ENCODE measurements around the gene ACBD6.
"Not testable (repeated sequence)": the region's sequence is repeated elsewhere in the genome, so short reads cannot be mapped to it uniquely, and the experiment has no call there.

ACBD6 gene

GRCh38 chr1:180451504-180451903 lies 50.9 kb downstream of the ACBD6 start:
- H3K4me3 ChIP-seq (ENCODE audit: extremely low read depth, insufficient read depth, low read length, poor library complexity, severe bottlenecking), result no peak overlapping the region
- H3K4me1 ChIP-seq (ENCODE audit: control insufficient read depth, insufficient read depth, low read length, poor library complexity, severe bottlenecking), result no peaks in the 10 kb centered on the region
- peaks cover 6% of the 10 kb centered on the region for H3K9me3 ChIP-seq (ENCODE audit: control insufficient read depth, low read length)
- H3K27ac ChIP-seq (ENCODE audit: low read depth, low read length, severe bottlenecking), result no peak overlapping the region
- no peaks in the 10 kb centered on the region for H3K36me3 ChIP-seq (ENCODE audit: control insufficient read depth, insufficient read depth, low read length)

GRCh38 chr1:180444522-180444921 lies 57.9 kb downstream of the ACBD6 start:
- Histone ChIP-seq H3K4me3 (ENCODE audit: extremely low read depth, insufficient read depth, low read length, poor library complexity, severe bottlenecking) (no peak overlapping the region), H3K4me1 (ENCODE audit: control insufficient read depth, insufficient read depth, low read length, poor library complexity, severe bottlenecking) (no peaks in the 10 kb centered on the region), H3K9me3 (ENCODE audit: control insufficient read depth, low read length) (no peaks in the 10 kb centered on the region), H3K36me3 (ENCODE audit: control insufficient read depth, insufficient read depth, low read length) (no peaks in the 10 kb centered on the region), H3K27ac (ENCODE audit: low read depth, low read length, severe bottlenecking) (no peak overlapping the region)
- WGBS, 2 experiments (ENCODE audit: insufficient coverage in 2 of 2), result 100% methylated on average over 1 of the region's 2 CpGs

- H3K9me3 ChIP-seq (ENCODE audit: control insufficient read depth, low read length), result no peaks in the 10 kb centered on the region
- WGBS, 2 experiments (ENCODE audit: insufficient coverage in 2 of 2), result 86% methylated on average over 1 of the region's 1 CpG; no CpG with 5 or more reads in 1 of the 2 experiments
- peaks cover 3% of the 10 kb centered on the region for H3K36me3 ChIP-seq (ENCODE audit: control insufficient read depth, insufficient read depth, low read length)
- H3K4me3 ChIP-seq (ENCODE audit: extremely low read depth, insufficient read depth, low read length, poor library complexity, severe bottlenecking), result no peak overlapping the region
- H3K4me1 ChIP-seq (ENCODE audit: control insufficient read depth, insufficient read depth, low read length, poor library complexity, severe bottlenecking), result no peaks in the 10 kb centered on the region
- H3K27ac ChIP-seq (ENCODE audit: low read depth, low read length, severe bottlenecking), result no peak overlapping the region
These were observed 62.0 kb downstream of the ACBD6 start for GRCh38 chr1:180440335-180440734.

DNA sequence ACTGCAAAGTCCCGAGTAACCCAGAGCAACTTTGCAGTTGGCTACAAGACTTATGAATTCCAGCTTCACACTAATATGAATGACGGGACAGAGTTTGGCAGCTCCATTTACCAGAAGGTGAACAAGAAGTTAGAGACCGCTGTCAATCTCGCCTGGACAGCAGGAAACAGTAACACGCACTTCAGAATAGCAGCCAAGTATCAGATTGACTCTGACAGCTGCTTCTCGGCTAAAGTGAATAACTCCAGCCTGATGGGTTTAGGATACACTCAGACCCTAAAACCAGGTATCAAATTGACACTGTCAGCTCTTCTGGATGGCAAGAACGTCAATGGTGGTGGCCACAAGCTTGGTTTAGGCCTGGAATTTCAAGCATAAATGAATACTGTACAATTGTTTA lies 66.8 kb downstream of the ACBD6 start:
- 92 to 96% methylated on average over 6 to 7 of the region's 7 CpGs for WGBS, 2 experiments (ENCODE audit: insufficient coverage in 2 of 2)
- H3K36me3 ChIP-seq (ENCODE audit: control insufficient read depth, insufficient read depth, low read length), result peaks cover 5% of the 10 kb centered on the region
- H3K9me3 ChIP-seq (ENCODE audit: control insufficient read depth, low read length), result no peaks in the 10 kb centered on the region
- H3K4me3 ChIP-seq (ENCODE audit: extremely low read depth, insufficient read depth, low read length, poor library complexity, severe bottlenecking), result no peak overlapping the region
- no peaks in the 10 kb centered on the region for H3K4me1 ChIP-seq (ENCODE audit: control insufficient read depth, insufficient read depth, low read length, poor library complexity, severe bottlenecking)
- no peak overlapping the region for H3K27ac ChIP-seq (ENCODE audit: low read depth, low read length, severe bottlenecking)

- no peak overlapping the region for H3K27ac ChIP-seq (ENCODE audit: low read depth, low read length, severe bottlenecking)
- 92 to 100% methylated on average over 1 to 2 of the region's 2 CpGs for WGBS, 2 experiments (ENCODE audit: insufficient coverage in 2 of 2)
- no peak overlapping the region for H3K4me3 ChIP-seq (ENCODE audit: extremely low read depth, insufficient read depth, low read length, poor library complexity, severe bottlenecking)
- H3K4me1 ChIP-seq (ENCODE audit: control insufficient read depth, insufficient read depth, low read length, poor library complexity, severe bottlenecking), result no peaks in the 10 kb centered on the region
- H3K9me3 ChIP-seq (ENCODE audit: control insufficient read depth, low read length), result no peaks in the 10 kb centered on the region
- H3K36me3 ChIP-seq (ENCODE audit: control insufficient read depth, insufficient read depth, low read length), result peaks cover 5% of the 10 kb centered on the region
These were observed 68.5 kb downstream of the ACBD6 start for GRCh38 chr1:180433873-180434272.

DNA sequence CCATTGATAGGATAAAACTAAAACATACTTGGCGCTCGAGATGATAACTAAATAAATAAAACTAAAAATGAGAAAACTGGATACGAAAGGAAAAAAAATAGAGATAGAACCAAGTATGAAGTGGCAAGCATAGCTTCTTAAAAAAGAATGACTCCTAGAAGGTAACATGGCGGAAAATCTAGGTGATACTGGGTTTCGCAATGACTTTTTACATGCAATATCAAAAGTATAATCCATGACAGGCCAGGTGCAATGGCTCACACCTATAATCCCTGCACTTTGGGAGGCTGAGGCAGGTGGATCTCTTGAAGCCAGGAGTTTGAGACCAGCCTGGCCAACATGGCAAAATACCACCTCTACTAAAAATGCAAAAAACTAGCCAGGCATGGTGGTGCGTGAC lies 70.7 kb downstream of the ACBD6 start:
- WGBS, 2 experiments (ENCODE audit: insufficient coverage in 2 of 2), result 83 to 95% methylated on average over 1 to 4 of the region's 6 CpGs
- H3K9me3 ChIP-seq (ENCODE audit: control insufficient read depth, low read length), result no peaks in the 10 kb centered on the region
- H3K4me1 ChIP-seq (ENCODE audit: control insufficient read depth, insufficient read depth, low read length, poor library complexity, severe bottlenecking), result no peaks in the 10 kb centered on the region
- H3K36me3 ChIP-seq (ENCODE audit: control insufficient read depth, insufficient read depth, low read length), result peaks cover 2% of the 10 kb centered on the region
- no peak overlapping the region for H3K4me3 ChIP-seq (ENCODE audit: extremely low read depth, insufficient read depth, low read length, poor library complexity, severe bottlenecking)
- no peak overlapping the region for H3K27ac ChIP-seq (ENCODE audit: low read depth, low read length, severe bottlenecking)

- Histone ChIP-seq H3K9me3 (ENCODE audit: control insufficient read depth, low read length) (no peaks in the 10 kb centered on the region), H3K27ac (ENCODE audit: low read depth, low read length, severe bottlenecking) (no peak overlapping the region), H3K4me3 (ENCODE audit: extremely low read depth, insufficient read depth, low read length, poor library complexity, severe bottlenecking) (no peak overlapping the region), H3K36me3 (ENCODE audit: control insufficient read depth, insufficient read depth, low read length) (no peaks in the 10 kb centered on the region), H3K4me1 (ENCODE audit: control insufficient read depth, insufficient read depth, low read length, poor library complexity, severe bottlenecking) (no peaks in the 10 kb centered on the region)
- WGBS, 2 experiments (ENCODE audit: insufficient coverage in 2 of 2), result 88 to 100% methylated on average over 1 to 2 of the region's 4 CpGs
These were observed 73.3 kb downstream of the ACBD6 start for GRCh38 chr1:180428782-180429695.

DNA sequence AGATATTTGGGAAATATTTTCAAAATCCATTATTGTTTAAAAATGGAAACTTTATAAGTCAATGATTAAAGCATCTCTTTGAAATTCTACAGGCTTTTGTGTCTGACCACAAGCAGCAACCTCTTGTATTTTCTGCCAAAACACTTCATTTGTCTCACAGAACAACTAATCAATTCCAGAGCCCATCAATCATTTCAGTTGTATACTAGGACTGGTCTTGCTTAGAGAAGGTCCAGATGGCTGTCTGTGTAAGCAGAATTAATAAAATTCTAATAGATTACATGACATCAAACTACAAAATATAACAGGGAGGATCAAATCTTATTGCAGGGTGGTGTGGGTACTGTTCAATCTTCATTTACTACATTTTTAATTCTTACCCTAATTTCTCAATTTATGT lies 76.4 kb downstream of the ACBD6 start:
- Histone ChIP-seq H3K27ac (ENCODE audit: low read depth, low read length, severe bottlenecking) (no peak overlapping the region), H3K4me3 (ENCODE audit: extremely low read depth, insufficient read depth, low read length, poor library complexity, severe bottlenecking) (no peak overlapping the region), H3K36me3 (ENCODE audit: control insufficient read depth, insufficient read depth, low read length) (peaks cover 8% of the 10 kb centered on the region), H3K9me3 (ENCODE audit: control insufficient read depth, low read length) (no peaks in the 10 kb centered on the region), H3K4me1 (ENCODE audit: control insufficient read depth, insufficient read depth, low read length, poor library complexity, severe bottlenecking) (no peaks in the 10 kb centered on the region)

DNA sequence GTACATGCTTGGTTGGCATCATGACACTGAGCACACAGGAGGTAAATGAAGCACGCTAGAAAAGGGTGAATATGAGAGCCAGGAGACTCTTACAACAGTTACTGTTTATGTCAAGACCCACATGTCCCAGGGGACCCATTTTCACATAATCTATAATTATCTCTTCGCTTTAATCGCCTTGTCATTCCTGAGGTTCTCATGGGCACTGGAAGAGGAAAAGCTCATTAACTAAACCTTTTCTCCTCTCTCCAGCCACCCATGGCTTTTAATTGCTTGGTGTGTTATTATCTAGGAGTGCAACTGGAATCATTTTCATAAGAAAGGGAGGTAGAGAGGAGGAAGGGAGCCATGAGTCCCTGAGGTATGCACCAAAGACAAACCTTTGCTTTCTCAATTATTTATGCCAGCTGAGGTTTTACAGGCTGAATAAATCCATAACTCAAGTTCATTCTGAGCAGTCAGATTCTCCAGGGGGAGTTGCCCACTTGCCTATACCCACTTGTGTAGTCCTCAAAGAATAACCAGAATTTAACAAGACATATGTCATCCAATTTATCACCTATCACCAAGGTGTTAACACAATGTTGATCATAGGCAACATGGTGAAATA lies 77.4 kb downstream of the ACBD6 start:
- WGBS, 2 experiments (ENCODE audit: insufficient coverage in 2 of 2), result 60 to 90% methylated on average over 1 to 2 of the region's 3 CpGs
- H3K27ac ChIP-seq (ENCODE audit: low read depth, low read length, severe bottlenecking), result no peak overlapping the region
- H3K9me3 ChIP-seq (ENCODE audit: control insufficient read depth, low read length), result no peaks in the 10 kb centered on the region
- H3K4me1 ChIP-seq (ENCODE audit: control insufficient read depth, insufficient read depth, low read length, poor library complexity, severe bottlenecking), result no peaks in the 10 kb centered on the region
- H3K36me3 ChIP-seq (ENCODE audit: control insufficient read depth, insufficient read depth, low read length), result peaks cover 14% of the 10 kb centered on the region
- H3K4me3 ChIP-seq (ENCODE audit: extremely low read depth, insufficient read depth, low read length, poor library complexity, severe bottlenecking), result no peak overlapping the region

DNA sequence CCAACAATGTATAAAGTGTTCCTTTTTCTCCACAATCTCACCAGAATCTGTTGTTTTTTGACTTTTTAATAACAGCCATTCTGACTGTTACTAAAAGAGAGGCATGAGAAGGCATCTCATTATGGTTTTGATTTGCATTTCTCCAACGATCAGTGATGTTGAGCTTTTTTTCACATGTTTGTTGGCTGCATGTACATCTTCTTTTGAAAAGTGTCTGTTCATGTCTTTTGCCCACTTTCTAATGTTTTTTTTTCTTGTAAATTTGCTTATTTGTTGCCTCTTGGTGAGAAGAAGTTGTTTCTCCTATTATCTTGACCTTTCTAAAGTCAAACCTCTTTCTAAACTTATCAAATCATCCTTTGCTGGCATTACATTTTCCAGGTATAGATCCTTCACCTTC lies 80.8 kb downstream of the ACBD6 start:
- Histone ChIP-seq H3K36me3 (ENCODE audit: control insufficient read depth, insufficient read depth, low read length) (peaks cover 14% of the 10 kb centered on the region), H3K4me1 (ENCODE audit: control insufficient read depth, insufficient read depth, low read length, poor library complexity, severe bottlenecking) (no peaks in the 10 kb centered on the region), H3K4me3 (ENCODE audit: extremely low read depth, insufficient read depth, low read length, poor library complexity, severe bottlenecking) (no peak overlapping the region), H3K9me3 (ENCODE audit: control insufficient read depth, low read length) (no peaks in the 10 kb centered on the region), H3K27ac (ENCODE audit: low read depth, low read length, severe bottlenecking) (no peak overlapping the region)
- 88 to 100% methylated on average over 1 of the region's 1 CpG for WGBS, 2 experiments (ENCODE audit: insufficient coverage in 2 of 2)

- H3K9me3 ChIP-seq (ENCODE audit: control insufficient read depth, low read length), result not testable (repeated sequence)
- no CpG with 5 or more reads among the region's 1 CpG for WGBS, 2 experiments (ENCODE audit: insufficient coverage in 2 of 2)
These were observed 81.2 kb downstream of the ACBD6 start for GRCh38 chr1:180421145-180421544.

More at GRCh38 chr1:180421145-180421544, 81.2 kb downstream of the ACBD6 start:
- H3K27ac ChIP-seq (ENCODE audit: low read depth, low read length, severe bottlenecking); H3K4me1 ChIP-seq (ENCODE audit: control insufficient read depth, insufficient read depth, low read length, poor library complexity, severe bottlenecking); H3K4me3 ChIP-seq (ENCODE audit: extremely low read depth, insufficient read depth, low read length, poor library complexity, severe bottlenecking): not testable (repeated sequence)
- H3K36me3 ChIP-seq (ENCODE audit: control insufficient read depth, insufficient read depth, low read length), result peaks cover 14% of the 10 kb centered on the region

Data from mesodermal cell (in vitro differentiated cells).